HPDE6-E6E7 (cell line): Measurements from ENCODE around the gene HCCS.
"Not testable (repeated sequence)": the region's sequence is repeated elsewhere in the genome, so short reads cannot be mapped to it uniquely, and the experiment has no call there.

Experiments used
- DNase-seq: peaks from one replicate; pipeline ENCODE4 v3.0.0; 2011; ENCODE audit warnings: missing footprints; ENCODE audit errors: extremely low spot score

HCCS gene

GRCh38 chrX:11123087-11123486, 12.0 kb downstream of the HCCS start:
- DNase-seq = not testable (repeated sequence)

GRCh38 chrX:11124112-11124511, 13.0 kb downstream of the HCCS start:
- DNase-seq = no peak

GRCh38 chrX:11125060-11125459, 13.9 kb downstream of the HCCS start:
- no peak for DNase-seq

GRCh38 chrX:11129534-11130105, 18.5 kb downstream of the HCCS start:
- DNase-seq = no peak

GRCh38 chrX:11130136-11130535, 19.0 kb downstream of the HCCS start:
- no peak for DNase-seq

- DNase-seq = no peak
Measured at GRCh38 chrX:11131146-11131545, 20.0 kb downstream of the HCCS start.

GRCh38 chrX:11135564-11136185, 24.5 kb downstream of the HCCS start:
- DNase-seq = no peak

- no peak for DNase-seq
Measured at GRCh38 chrX:11137543-11138139, 26.5 kb downstream of the HCCS start.

- DNase-seq = no peak
Measured at GRCh38 chrX:11138498-11139390, 27.6 kb downstream of the HCCS start.

GRCh38 chrX:11143931-11144678, 33.0 kb downstream of the HCCS start:
- DNase-seq = peak; percentile 50

- DNase-seq = no peak
Measured at GRCh38 chrX:11146411-11146810, 35.3 kb downstream of the HCCS start.

- no peak for DNase-seq
Measured at GRCh38 chrX:11148401-11148800, 37.3 kb downstream of the HCCS start.

- no peak for DNase-seq
Measured at GRCh38 chrX:11151799-11152559, 40.8 kb downstream of the HCCS start.

- no peak for DNase-seq
Measured at GRCh38 chrX:11159149-11159548, 48.0 kb downstream of the HCCS start.

GRCh38 chrX:11164433-11164832, 53.3 kb downstream of the HCCS start:
- DNase-seq = no peak

- DNase-seq = no peak
Measured at GRCh38 chrX:11171956-11172355, 60.8 kb downstream of the HCCS start.

GRCh38 chrX:11172415-11172814, 61.3 kb downstream of the HCCS start:
- no peak for DNase-seq
